GM12891 (cell line): Measurements from ENCODE around the gene SNX18.

Experiments used
- PAX5 ChIP-seq: IDR thresholded peaks from 2 replicates; pipeline ENCODE4 v1.6.1; 2011; ENCODE audit warnings: low read length, moderate library complexity, mild to moderate bottlenecking; ENCODE audit not compliant: insufficient read depth, severe bottlenecking
- POLR2A ChIP-seq: IDR thresholded peaks from 2 replicates; pipeline ENCODE4 v1.6.1; 2011; ENCODE audit warnings: low read depth, low read length, control low read depth
- POLR2AphosphoS5 ChIP-seq: IDR thresholded peaks from 2 replicates; pipeline ENCODE4 v1.6.1; 2011; ENCODE audit warnings: low read depth, low read length, control low read depth
- TAF1 ChIP-seq: IDR thresholded peaks from 2 replicates; pipeline ENCODE4 v1.6.1; 2011; ENCODE audit warnings: low read depth, low read length, control low read depth

- no peak for TF ChIP-seq POLR2AphosphoS5
- TF ChIP-seq POLR2A = no peak
- no peak for TF ChIP-seq PAX5
- no peak for TF ChIP-seq TAF1
Observed at GRCh38 chr5:54517174-54517511, 416 bp upstream of the SNX18 start.
